Ovary (tissue), 3 donors: ENCODE measurements around the gene ZNF480.

Experiments
- CTCF ChIP-seq, 3 donors: fragments of 450-650 bp in 2 of 3; fragments of 200-600 bp in 1 of 3; IDR thresholded peaks; one replicate each; pipeline versions ENCODE4 v1.5.1 to v1.8.0; 2016 to 2022; ENCODE audit warnings: antibody characterized with exemption in 3 of 3, mild to moderate bottlenecking in 1 of 3
- EP300 ChIP-seq: sonication (generic); formaldehyde crosslinking; IDR thresholded peaks from one replicate; pipeline ENCODE4 v1.6.1; 2017; ENCODE audit warnings: antibody characterized with exemption
- donor health status: DM: no; HTN: no; CAD: no.

- peak in 1 of 3 donors; percentile 17 for TF ChIP-seq CTCF (IDR thresholded peaks at IDR 0.05)
- no peak for TF ChIP-seq EP300
Measured at GRCh38 chr19:52248241-52248640, 48.7 kb upstream of the ZNF480 start.
